Posterior cingulate gyrus (tissue), 11 donors: ENCODE results near the gene HHAT.

Source experiments
- DNase-seq, 10 donors: peaks; one replicate each; pipeline versions ENCODE4 v3.0.0 to v3.0.0-alpha.2; 2020 to 2021; ENCODE audit warnings: mixed read lengths in 3 of 10
- intact Hi-C: fragments of 100-400 bp; cut with DNase I; formaldehyde crosslinking; loops from one replicate; pipeline ENCODE4 v1.15.1; 2023

The HHAT gene

GRCh38 chr1:210624722-210625121 is 296.0 kb downstream of the HHAT start:
- peak in 7 of 10 donors; percentile 26 to 90 (median 40) for DNase-seq
- intact Hi-C loops: loop anchor here (5.0 kb wide), 1 partner anchor 228 kb away; no protein-coding TSS in a partner anchor

- intact Hi-C loops: no loop called here
These were observed 297.0 kb downstream of the HHAT start for GRCh38 chr1:210625715-210626114.

GRCh38 chr1:210626341-210626740 is 297.6 kb downstream of the HHAT start:
- DNase-seq: no peak
- intact Hi-C loops: no loop called here

More at GRCh38 chr1:210625715-210626114, 297.0 kb downstream of the HHAT start:
- no peak for DNase-seq

GRCh38 chr1:210627755-210628154 is 299.1 kb downstream of the HHAT start:
- intact Hi-C loops: no loop called here
- DNase-seq: no peak

GRCh38 chr1:210629276-210629675 is 300.6 kb downstream of the HHAT start:
- no peak for DNase-seq
- intact Hi-C loops: no loop called here

- DNase-seq: no peak
- intact Hi-C loops: no loop called here
These were observed 302.7 kb downstream of the HHAT start for GRCh38 chr1:210631399-210631798.

- intact Hi-C loops: no loop called here
- DNase-seq: no peak
These were observed 304.4 kb downstream of the HHAT start for GRCh38 chr1:210633140-210633539.

- peak in 8 of 10 donors; percentile 28 to 94 (median 51) for DNase-seq
These were observed 304.9 kb downstream of the HHAT start for GRCh38 chr1:210633636-210634035.

GRCh38 chr1:210635108-210635507 is 306.4 kb downstream of the HHAT start:
- intact Hi-C loops: no loop called here
- DNase-seq: no peak

More at GRCh38 chr1:210633636-210634035, 304.9 kb downstream of the HHAT start:
- intact Hi-C loops: no loop called here

- intact Hi-C loops: no loop called here
- no peak for DNase-seq
These were observed 312.9 kb downstream of the HHAT start for GRCh38 chr1:210641582-210641981.

GRCh38 chr1:210645582-210646257 is 317.0 kb downstream of the HHAT start:
- intact Hi-C loops: no loop called here
- DNase-seq: no peak

GRCh38 chr1:210646258-210646616 is 317.5 kb downstream of the HHAT start:
- no peak for DNase-seq
- intact Hi-C loops: no loop called here

- intact Hi-C loops: no loop called here
- DNase-seq: no peak
These were observed 319.0 kb downstream of the HHAT start for GRCh38 chr1:210647406-210648333.

- no peak for DNase-seq
- intact Hi-C loops: no loop called here
These were observed 320.0 kb downstream of the HHAT start for GRCh38 chr1:210648588-210649269.

GRCh38 chr1:210650403-210650802 is 321.7 kb downstream of the HHAT start:
- intact Hi-C loops: no loop called here

GRCh38 chr1:210652329-210652954 is 323.7 kb downstream of the HHAT start:
- intact Hi-C loops: no loop called here
- no peak for DNase-seq

More at GRCh38 chr1:210650403-210650802, 321.7 kb downstream of the HHAT start:
- no peak for DNase-seq

- no peak for DNase-seq
- intact Hi-C loops: no loop called here
These were observed 325.1 kb downstream of the HHAT start for GRCh38 chr1:210653771-210654170.

- no peak for DNase-seq
These were observed 325.7 kb downstream of the HHAT start for GRCh38 chr1:210654176-210654981.

GRCh38 chr1:210655511-210655910 is 326.8 kb downstream of the HHAT start:
- no peak for DNase-seq
- intact Hi-C loops: no loop called here

More at GRCh38 chr1:210654176-210654981, 325.7 kb downstream of the HHAT start:
- intact Hi-C loops: no loop called here

- intact Hi-C loops: no loop called here
- no peak for DNase-seq
These were observed 329.1 kb downstream of the HHAT start for GRCh38 chr1:210657806-210658205.
